ENCODE data around the gene MADCAM1.

- TF ChIP-seq, protein P1, sequence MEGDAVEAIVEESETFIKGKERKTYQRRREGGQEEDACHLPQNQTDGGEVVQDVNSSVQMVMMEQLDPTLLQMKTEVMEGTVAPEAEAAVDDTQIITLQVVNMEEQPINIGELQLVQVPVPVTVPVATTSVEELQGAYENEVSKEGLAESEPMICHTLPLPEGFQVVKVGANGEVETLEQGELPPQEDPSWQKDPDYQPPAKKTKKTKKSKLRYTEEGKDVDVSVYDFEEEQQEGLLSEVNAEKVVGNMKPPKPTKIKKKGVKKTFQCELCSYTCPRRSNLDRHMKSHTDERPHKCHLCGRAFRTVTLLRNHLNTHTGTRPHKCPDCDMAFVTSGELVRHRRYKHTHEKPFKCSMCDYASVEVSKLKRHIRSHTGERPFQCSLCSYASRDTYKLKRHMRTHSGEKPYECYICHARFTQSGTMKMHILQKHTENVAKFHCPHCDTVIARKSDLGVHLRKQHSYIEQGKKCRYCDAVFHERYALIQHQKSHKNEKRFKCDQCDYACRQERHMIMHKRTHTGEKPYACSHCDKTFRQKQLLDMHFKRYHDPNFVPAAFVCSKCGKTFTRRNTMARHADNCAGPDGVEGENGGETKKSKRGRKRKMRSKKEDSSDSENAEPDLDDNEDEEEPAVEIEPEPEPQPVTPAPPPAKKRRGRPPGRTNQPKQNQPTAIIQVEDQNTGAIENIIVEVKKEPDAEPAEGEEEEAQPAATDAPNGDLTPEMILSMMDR (IDR thresholded peaks at IDR 0.05; ENCODE audit: low read length): no peak
- no peak for TF ChIP-seq EZH2 (IDR thresholded peaks at IDR 0.05; ENCODE audit: borderline replicate concordance, low read length)
These were observed 32.1 kb upstream of the MADCAM1 start for GRCh38 chr19:464208-464545.
